Activated CD4-positive, alpha-beta memory T cell treated with anti-CD3 and anti-CD28 coated beads for 36 hours (primary cell): ENCODE results near the gene REEP1. TPM values are rescaled to one million over a fixed set of nuclear protein-coding genes. Genes with fewer than 3 reads are reported as not detected.
"Not testable (repeated sequence)": the region's sequence is repeated elsewhere in the genome, so short reads cannot be mapped to it uniquely, and the experiment has no call there.

Experiments
- CTCF ChIA-PET: fragments of 350-600 bp; sonication (Branson Sonifier 250); formaldehyde crosslinking; loops from one replicate; lab custom pipeline; 2021; ENCODE audit warnings: antibody characterized with exemption, inconsistent platforms; lab: Charles Lee
- POLR2A ChIA-PET: fragments of 350-600 bp; sonication (Branson Sonifier 250); formaldehyde crosslinking; loops from one replicate; lab custom pipeline; 2021; ENCODE audit warnings: antibody characterized with exemption; lab: Charles Lee
- DNase-seq: peaks from one replicate; pipeline ENCODE4 v3.0.0-alpha.2; 2020
- H3K27ac Mint-ChIP-seq: one replicate; pipeline ENCODE4 v1.8.0; 2021; ENCODE audit warnings: mixed read lengths
- H3K27me3 Mint-ChIP-seq: one replicate; pipeline ENCODE4 v1.8.0; 2021; ENCODE audit warnings: mixed read lengths
- H3K36me3 Mint-ChIP-seq: one replicate; pipeline ENCODE4 v1.8.0; 2021; ENCODE audit warnings: mixed read lengths
- H3K4me1 Mint-ChIP-seq: one replicate; pipeline ENCODE4 v1.8.0; 2021; ENCODE audit warnings: low read depth, mixed read lengths
- H3K4me3 Mint-ChIP-seq: one replicate; pipeline ENCODE4 v1.8.0; 2021; ENCODE audit warnings: mild to moderate bottlenecking, mixed read lengths
- H3K9me3 Mint-ChIP-seq: one replicate; pipeline ENCODE4 v1.8.0; 2021; ENCODE audit warnings: mixed read lengths
- intact Hi-C: fragments of 100-400 bp; cut with micrococcal nuclease; formaldehyde crosslinking; loops from one replicate; pipeline ENCODE4 v1.15.1; 2023
- total RNA-seq, 2 experiments: library from RNA; stranded (reverse); gene quantifications; one replicate each; pipeline ENCODE4 v1.2.3, GENCODE V29; 2021

REEP1 gene
- total RNA-seq, 2 experiments from 2014 or later = 0.07 to 0.15 TPM

DNA sequence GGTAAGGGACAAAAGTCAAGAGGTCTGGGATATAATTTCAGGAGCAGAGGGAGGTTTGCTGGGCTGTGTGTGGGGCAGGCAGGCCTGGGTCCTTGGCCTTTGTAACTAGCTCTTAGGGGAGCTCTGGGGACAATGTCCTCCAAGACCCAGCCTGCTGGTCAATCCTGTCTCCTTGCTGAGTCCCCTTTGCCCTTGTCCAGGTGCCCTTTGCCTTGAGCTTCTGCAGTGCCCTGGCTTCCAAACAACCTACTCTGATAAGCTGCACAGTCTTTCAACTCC, 30.0 kb upstream of the REEP1 start:
- no peaks in the 10 kb centered on the region for H3K27me3 Mint-ChIP-seq
- H3K27ac Mint-ChIP-seq = no peak overlapping the region
- no peak for DNase-seq
- peaks cover 29% of the 10 kb centered on the region for H3K4me1 Mint-ChIP-seq
- POLR2A ChIA-PET = no interaction called here
- intact Hi-C loops = no loop called here
- no peaks in the 10 kb centered on the region for H3K36me3 Mint-ChIP-seq
- H3K9me3 Mint-ChIP-seq = peaks cover 9% of the 10 kb centered on the region
- CTCF ChIA-PET = interaction anchor here (0.7 to 6.7 kb wide), 5 partner anchors 10 to 146 kb away, joined by 3 to 56 read pairs (median 4); partner anchors contain the start of gene REEP1
- H3K4me3 Mint-ChIP-seq = no peak overlapping the region

- no peak overlapping the region for H3K27ac Mint-ChIP-seq
- CTCF ChIA-PET = interaction anchor here (0.7 to 6.7 kb wide), 5 partner anchors 10 to 167 kb away, joined by 3 to 56 read pairs (median 4); partner anchors contain the start of genes MRPL35 and REEP1
- H3K4me3 Mint-ChIP-seq = no peak overlapping the region
- intact Hi-C loops = no loop called here
- POLR2A ChIA-PET = no interaction called here
- peaks cover 24% of the 10 kb centered on the region for H3K4me1 Mint-ChIP-seq
- DNase-seq = no peak
- H3K36me3 Mint-ChIP-seq = no peaks in the 10 kb centered on the region
- H3K9me3 Mint-ChIP-seq = peaks cover 9% of the 10 kb centered on the region
- H3K27me3 Mint-ChIP-seq = no peaks in the 10 kb centered on the region
Observed at GRCh38 chr2:86366651-86367498, 29.4 kb upstream of the REEP1 start.

DNA sequence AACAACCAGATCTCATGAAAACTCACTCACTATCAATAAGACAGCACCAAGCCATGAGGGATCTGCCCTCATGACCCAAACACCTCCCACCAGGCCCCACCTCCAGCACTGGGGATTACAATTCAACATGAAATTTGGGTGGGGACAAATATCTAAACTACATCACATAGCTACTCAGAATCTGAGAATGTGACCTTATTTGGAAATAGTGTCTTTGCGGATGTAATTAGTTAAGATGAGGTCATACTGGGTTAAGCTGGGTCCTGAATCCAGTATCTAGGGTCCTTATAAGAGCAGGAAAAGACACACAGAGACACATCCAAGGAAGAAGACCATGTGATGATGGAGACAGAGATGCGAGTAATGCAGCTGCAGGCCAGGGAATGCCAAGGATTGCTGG, 27.5 kb upstream of the REEP1 start:
- Mint-ChIP-seq H3K4me1 (peaks cover 17% of the 10 kb centered on the region), H3K27ac (no peak overlapping the region), H3K4me3 (no peak overlapping the region), H3K9me3 (no peaks in the 10 kb centered on the region), H3K36me3 (no peaks in the 10 kb centered on the region), H3K27me3 (no peaks in the 10 kb centered on the region)
- ChIA-PET POLR2A (no interaction called here), CTCF (interaction anchor here (6.7 kb wide), 1 partner anchor 144 kb away, joined by 56 read pairs; no protein-coding TSS in a partner anchor)
- no peak for DNase-seq
- intact Hi-C loops = no loop called here

GRCh38 chr2:86360776-86361175, 23.4 kb upstream of the REEP1 start:
- H3K4me3 Mint-ChIP-seq = no peak overlapping the region
- no peak for DNase-seq
- no peaks in the 10 kb centered on the region for H3K36me3 Mint-ChIP-seq
- intact Hi-C loops = no loop called here
- H3K27ac Mint-ChIP-seq = no peak overlapping the region
- CTCF ChIA-PET = interaction anchor here (0.9 kb wide), 1 partner anchor 11 kb away, joined by 3 read pairs; no protein-coding TSS in a partner anchor
- H3K4me1 Mint-ChIP-seq = no peaks in the 10 kb centered on the region
- no peaks in the 10 kb centered on the region for H3K9me3 Mint-ChIP-seq
- POLR2A ChIA-PET = no interaction called here
- H3K27me3 Mint-ChIP-seq = peaks cover 2% of the 10 kb centered on the region

DNA sequence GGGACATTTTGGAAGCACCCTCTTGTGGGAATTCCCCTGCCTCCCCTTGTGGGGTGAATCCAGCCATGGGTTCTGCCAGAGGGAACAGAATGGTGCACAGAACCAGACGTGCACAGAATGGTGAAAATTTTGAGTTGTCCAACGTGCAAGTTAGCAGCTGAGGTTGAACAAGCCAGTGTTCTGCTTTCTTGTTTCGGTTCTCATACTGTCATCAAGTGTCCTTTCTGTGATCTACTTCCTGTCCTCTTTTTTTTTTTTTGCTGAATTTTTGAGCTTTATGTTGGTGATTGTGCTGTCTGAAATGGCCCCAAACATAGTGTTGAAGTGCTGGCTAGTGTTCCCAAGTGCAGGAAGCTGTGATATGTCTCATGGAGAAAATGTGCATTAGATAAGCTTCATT, 21.5 kb upstream of the REEP1 start:
- intact Hi-C loops = no loop called here
- H3K27me3 Mint-ChIP-seq = peaks cover 2% of the 10 kb centered on the region
- DNase-seq = no peak
- H3K36me3 Mint-ChIP-seq = no peaks in the 10 kb centered on the region
- no peaks in the 10 kb centered on the region for H3K9me3 Mint-ChIP-seq
- POLR2A ChIA-PET = interaction anchor here (0.7 kb wide), 1 partner anchor 819 kb away, joined by 3 read pairs; no protein-coding TSS in a partner anchor
- H3K4me1 Mint-ChIP-seq = no peaks in the 10 kb centered on the region
- CTCF ChIA-PET = interaction anchor here (0.6 kb wide), 1 partner anchor 138 kb away, joined by 3 read pairs; no protein-coding TSS in a partner anchor
- H3K4me3 Mint-ChIP-seq = no peak overlapping the region
- no peak overlapping the region for H3K27ac Mint-ChIP-seq

GRCh38 chr2:86357392-86357963, 20.1 kb upstream of the REEP1 start:
- H3K4me1 Mint-ChIP-seq = no peaks in the 10 kb centered on the region
- CTCF ChIA-PET = interaction anchor here (2.1 kb wide), 1 partner anchor 10 kb away, joined by 4 read pairs; no protein-coding TSS in a partner anchor
- peaks cover 4% of the 10 kb centered on the region for H3K27me3 Mint-ChIP-seq
- H3K9me3 Mint-ChIP-seq = no peaks in the 10 kb centered on the region
- DNase-seq = no peak
- no peaks in the 10 kb centered on the region for H3K36me3 Mint-ChIP-seq
- intact Hi-C loops = no loop called here
- no peak overlapping the region for H3K27ac Mint-ChIP-seq
- POLR2A ChIA-PET = no interaction called here
- H3K4me3 Mint-ChIP-seq = no peak overlapping the region

DNA sequence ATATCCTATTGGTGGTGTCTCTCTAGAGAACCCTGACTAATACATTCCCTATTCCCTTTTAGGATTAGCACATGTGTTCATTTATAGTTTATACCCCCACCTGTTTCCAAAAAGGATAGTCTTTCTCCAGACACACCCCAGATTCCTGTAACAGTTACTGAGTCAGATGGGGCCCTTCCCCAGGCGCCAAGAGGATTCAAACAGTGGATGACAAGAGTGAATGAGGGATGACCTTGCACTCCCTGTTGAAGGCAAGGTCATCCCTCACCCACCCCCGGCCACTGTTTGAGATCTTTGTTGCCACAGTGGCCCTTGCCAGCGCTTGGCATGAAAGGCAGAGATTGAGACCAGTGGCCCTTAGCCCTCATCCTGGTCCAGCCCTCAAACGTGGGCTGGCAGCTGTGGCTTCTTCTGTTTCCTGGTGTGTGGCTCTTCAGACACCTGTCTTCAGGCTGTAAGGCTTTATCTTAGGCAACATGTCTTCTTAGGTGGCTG, 15.3 kb upstream of the REEP1 start:
- CTCF ChIA-PET = no interaction called here
- intact Hi-C loops = no loop called here
- Mint-ChIP-seq H3K9me3 (no peaks in the 10 kb centered on the region), H3K36me3 (no peaks in the 10 kb centered on the region), H3K4me1 (no peaks in the 10 kb centered on the region), H3K4me3 (no peak overlapping the region), H3K27ac (no peak overlapping the region), H3K27me3 (peaks cover 10% of the 10 kb centered on the region)
- DNase-seq = no peak
- POLR2A ChIA-PET = no interaction called here

GRCh38 chr2:86352137-86352726, 14.8 kb upstream of the REEP1 start:
- DNase-seq = no peak
- Mint-ChIP-seq H3K36me3 (no peaks in the 10 kb centered on the region), H3K27me3 (peaks cover 10% of the 10 kb centered on the region), H3K27ac (no peak overlapping the region), H3K4me3 (no peak overlapping the region), H3K9me3 (no peaks in the 10 kb centered on the region), H3K4me1 (no peaks in the 10 kb centered on the region)
- intact Hi-C loops = no loop called here
- POLR2A ChIA-PET = no interaction called here
- CTCF ChIA-PET = no interaction called here

- intact Hi-C loops = no loop called here
- Mint-ChIP-seq H3K36me3 (no peaks in the 10 kb centered on the region), H3K4me3 (no peak overlapping the region), H3K4me1 (no peaks in the 10 kb centered on the region), H3K9me3 (no peaks in the 10 kb centered on the region), H3K27me3 (peaks cover 12% of the 10 kb centered on the region), H3K27ac (no peak overlapping the region)
- ChIA-PET POLR2A (no interaction called here), CTCF (no interaction called here)
- DNase-seq = no peak
Observed at GRCh38 chr2:86350751-86351150, 13.3 kb upstream of the REEP1 start.

DNA sequence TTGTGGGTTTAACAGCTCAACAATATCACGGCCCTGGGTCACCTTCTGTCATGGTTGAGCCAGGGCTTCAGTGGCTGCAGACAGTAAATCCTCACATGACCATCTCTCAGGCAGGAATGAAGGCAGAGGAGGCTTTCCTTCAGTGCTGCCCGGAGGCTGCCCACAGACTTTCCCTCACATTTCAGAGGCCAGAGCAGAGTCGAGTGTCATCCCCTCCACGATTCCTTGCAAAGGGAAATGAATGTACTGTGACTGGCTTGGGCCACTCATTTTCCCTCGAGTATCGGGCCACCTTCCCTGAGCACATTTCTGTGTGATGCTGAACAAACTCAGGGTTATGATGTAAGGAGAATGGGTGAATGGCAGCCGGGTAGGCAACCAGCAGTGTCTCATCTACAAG, 10.0 kb upstream of the REEP1 start:
- ChIA-PET POLR2A (no interaction called here), CTCF (no interaction called here)
- peaks cover 1% of the 10 kb centered on the region for H3K9me3 Mint-ChIP-seq

GRCh38 chr2:86345783-86346370, 8.5 kb upstream of the REEP1 start:
- intact Hi-C loops, DNase-seq, CTCF ChIA-PET, H3K27ac Mint-ChIP-seq, H3K4me3 Mint-ChIP-seq, POLR2A ChIA-PET, H3K4me1 Mint-ChIP-seq, H3K36me3 Mint-ChIP-seq: not testable (repeated sequence)
- H3K9me3 Mint-ChIP-seq = peaks cover 12% of the 10 kb centered on the region
- peaks cover 19% of the 10 kb centered on the region for H3K27me3 Mint-ChIP-seq

More for the DNA sequence above, 10.0 kb upstream of the REEP1 start:
- no peak for DNase-seq
- intact Hi-C loops = no loop called here
- Mint-ChIP-seq H3K4me3 (no peak overlapping the region), H3K36me3 (no peaks in the 10 kb centered on the region), H3K27me3 (peaks cover 15% of the 10 kb centered on the region), H3K27ac (no peak overlapping the region), H3K4me1 (no peaks in the 10 kb centered on the region)

GRCh38 chr2:86344404-86344803, 7.0 kb upstream of the REEP1 start:
- peaks cover 29% of the 10 kb centered on the region for H3K27me3 Mint-ChIP-seq
- H3K9me3 Mint-ChIP-seq = peaks cover 15% of the 10 kb centered on the region
- H3K27ac Mint-ChIP-seq = no peak overlapping the region
- CTCF ChIA-PET = no interaction called here
- POLR2A ChIA-PET = no interaction called here
- intact Hi-C loops = no loop called here
- no peak for DNase-seq
- H3K4me3 Mint-ChIP-seq = no peak overlapping the region
- H3K36me3 Mint-ChIP-seq = peaks cover 8% of the 10 kb centered on the region
- H3K4me1 Mint-ChIP-seq = no peaks in the 10 kb centered on the region
